ENCODE measurements around the gene MPP4.
A peak's percentile ranks its signal among the peaks of the same experiment; 100 is the strongest.
"Not testable (repeated sequence)": the region's sequence is repeated elsewhere in the genome, so short reads cannot be mapped to it uniquely, and the experiment has no call there.

MPP4 gene

GRCh38 chr2:201698588-201699226 is at the start of gene MPP4:
TSS of gene MPP4 (minus strand) at chr2:201698644. CDS start at chr2:201693954, 4,690 bp downstream.
- no peak for DNase-seq

- DNase-seq: no peak
Observed at GRCh38 chr2:201746551-201746950, 48.1 kb upstream of the MPP4 start.

GRCh38 chr2:201735486-201735885 is 37.0 kb upstream of the MPP4 start:
- no peak for DNase-seq

GRCh38 chr2:201734111-201734510 is 35.7 kb upstream of the MPP4 start:
- DNase-seq: no peak

GRCh38 chr2:201733544-201733943 is 35.1 kb upstream of the MPP4 start:
- DNase-seq: no peak

- DNase-seq: no peak
Observed at GRCh38 chr2:201730651-201731285, 32.3 kb upstream of the MPP4 start.

GRCh38 chr2:201715459-201715858 is 17.0 kb upstream of the MPP4 start:
- no peak for DNase-seq

- no peak for DNase-seq
Observed at GRCh38 chr2:201712726-201713125, 14.3 kb upstream of the MPP4 start.

GRCh38 chr2:201709747-201710146 is 11.3 kb upstream of the MPP4 start:
- no peak for DNase-seq

- no peak for DNase-seq
Observed at GRCh38 chr2:201709049-201709448, 10.6 kb upstream of the MPP4 start.

GRCh38 chr2:201707753-201708152 is 9.3 kb upstream of the MPP4 start:
- no peak for DNase-seq

- no peak for DNase-seq
Observed at GRCh38 chr2:201707142-201707541, 8.7 kb upstream of the MPP4 start.

GRCh38 chr2:201704536-201704935 is 6.1 kb upstream of the MPP4 start:
- no peak for DNase-seq

- DNase-seq: no peak
Observed at GRCh38 chr2:201701646-201702045, 3.2 kb upstream of the MPP4 start.

- DNase-seq: no peak
Observed at GRCh38 chr2:201699416-201699815, 972 bp upstream of the MPP4 start.

GRCh38 chr2:201697899-201698298 is 545 bp downstream of the MPP4 start:
- DNase-seq: peak; percentile 69

- peak; percentile 71 for DNase-seq
Observed at GRCh38 chr2:201696151-201696659, 2.2 kb downstream of the MPP4 start.

- no peak for DNase-seq
Observed at GRCh38 chr2:201685156-201685555, 13.3 kb downstream of the MPP4 start.

GRCh38 chr2:201680743-201681142 is 17.7 kb downstream of the MPP4 start:
- DNase-seq: no peak

- DNase-seq: no peak
Observed at GRCh38 chr2:201678401-201678800, 20.0 kb downstream of the MPP4 start.

GRCh38 chr2:201675454-201675853 is 23.0 kb downstream of the MPP4 start:
- DNase-seq: no peak

GRCh38 chr2:201674794-201675193 is 23.6 kb downstream of the MPP4 start:
- DNase-seq: no peak

GRCh38 chr2:201674298-201674697 is 24.1 kb downstream of the MPP4 start:
- no peak for DNase-seq

GRCh38 chr2:201673546-201673945 is 24.9 kb downstream of the MPP4 start:
- no peak for DNase-seq

GRCh38 chr2:201671205-201671604 is 27.2 kb downstream of the MPP4 start:
- not testable (repeated sequence) for DNase-seq
